H1 (cell line): Measurements from ENCODE around the gene STOML1. TPM values are rescaled to one million over a fixed set of nuclear protein-coding genes. Genes with fewer than 3 reads are reported as not detected.

ENCODE experiments used
- polyA plus RNA-seq, 7 experiments: library from polyadenylated mRNA; depleted of rRNA in 3 of 7; stranded (reverse) in 5 of 7; unstranded in 2 of 7; fragments of >200 nt in 5 of 7; fragments of 200-250 nt in 2 of 7; gene quantifications; 1 replicate in 5 of 7; 2 replicates in 1 of 7; 4 replicates in 1 of 7; pipeline versions ENCODE4 v1.2.1 to v1.2.3, GENCODE V29; 2011 to 2013; ENCODE audit warnings: missing spikeins in 2 of 7, mixed read lengths in 2 of 7
- total RNA-seq: library from RNA; stranded (reverse); fragmentation: NEBNext Ultra II Directional; extraction: Animal tissue kit (Norgen Biotek cat#: 25700); gene quantifications from 2 replicates; pipeline ENCODE4 v1.2.1, GENCODE V29; 2021
- TF ChIP-seq, protein P1 (sequence below), 3 experiments: IDR thresholded peaks; 1 replicate in 2 of 3; 2 replicates in 1 of 3; pipeline versions ENCODE4 v1.5.1 to v1.6.1; 2011; ENCODE audit warnings: low read length in 3 of 3, mild to moderate bottlenecking in 3 of 3, inconsistent platforms in 2 of 3, low read depth in 1 of 3, moderate library complexity in 1 of 3; ENCODE audit not compliant: insufficient read depth in 1 of 3; ENCODE audit errors: control extremely low read depth in 1 of 3

Gene STOML1
- total and polyA plus RNA-seq, 2 of the 8 experiments (the other 6 are each of a cell fraction or from before 2014, with no cell fraction given), result 2.6 to 3.2 TPM

DNA sequence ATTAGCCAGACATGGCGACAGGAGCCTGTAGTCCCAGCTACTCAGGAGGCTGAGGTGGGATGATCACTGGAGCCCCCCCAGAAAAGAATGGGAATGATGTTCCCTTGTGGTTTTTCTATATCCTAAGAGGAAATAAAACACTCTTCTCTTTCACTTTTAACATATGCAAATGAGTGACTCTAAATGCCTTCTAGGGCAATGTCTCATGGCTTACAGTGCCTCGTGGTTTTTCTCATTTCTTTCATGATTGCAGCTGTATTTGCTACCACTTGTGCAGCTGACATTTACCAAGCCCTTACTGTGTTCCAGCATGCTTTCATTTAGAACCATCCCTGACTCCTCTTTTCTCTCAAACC lies 26.4 kb downstream of the STOML1 start (continued):
- TF ChIP-seq, protein P1, sequence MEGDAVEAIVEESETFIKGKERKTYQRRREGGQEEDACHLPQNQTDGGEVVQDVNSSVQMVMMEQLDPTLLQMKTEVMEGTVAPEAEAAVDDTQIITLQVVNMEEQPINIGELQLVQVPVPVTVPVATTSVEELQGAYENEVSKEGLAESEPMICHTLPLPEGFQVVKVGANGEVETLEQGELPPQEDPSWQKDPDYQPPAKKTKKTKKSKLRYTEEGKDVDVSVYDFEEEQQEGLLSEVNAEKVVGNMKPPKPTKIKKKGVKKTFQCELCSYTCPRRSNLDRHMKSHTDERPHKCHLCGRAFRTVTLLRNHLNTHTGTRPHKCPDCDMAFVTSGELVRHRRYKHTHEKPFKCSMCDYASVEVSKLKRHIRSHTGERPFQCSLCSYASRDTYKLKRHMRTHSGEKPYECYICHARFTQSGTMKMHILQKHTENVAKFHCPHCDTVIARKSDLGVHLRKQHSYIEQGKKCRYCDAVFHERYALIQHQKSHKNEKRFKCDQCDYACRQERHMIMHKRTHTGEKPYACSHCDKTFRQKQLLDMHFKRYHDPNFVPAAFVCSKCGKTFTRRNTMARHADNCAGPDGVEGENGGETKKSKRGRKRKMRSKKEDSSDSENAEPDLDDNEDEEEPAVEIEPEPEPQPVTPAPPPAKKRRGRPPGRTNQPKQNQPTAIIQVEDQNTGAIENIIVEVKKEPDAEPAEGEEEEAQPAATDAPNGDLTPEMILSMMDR (IDR thresholded peaks at IDR 0.05; ENCODE audit: control extremely low read depth in 1 of 3, insufficient read depth in 1 of 3, low read depth in 1 of 3, low read length in 3 of 3), result no peak
